Lung (tissue), 12 donors: ENCODE measurements around the gene SLC25A44. TPM values are rescaled to one million over a fixed set of nuclear protein-coding genes. Genes with fewer than 3 reads are reported as not detected.

Experiments used
- ATAC-seq: fragments of 200-7000 bp; cut with Tn5 transposase; one replicate; pipeline ENCODE4 v1.9.1; 2020; ENCODE audit warnings: moderate number of reproducible peaks; ENCODE audit not compliant: insufficient read depth, low FRiP score
- DNase-seq, 3 donors: peaks; one replicate each; pipeline ENCODE4 v3.0.0-alpha.2; 2013 to 2017
- H3K27ac ChIP-seq, 2 donors: one replicate each; pipeline ENCODE4 v1.5.1; 2013; ENCODE audit warnings: mild to moderate bottlenecking in 2 of 2, moderate library complexity in 2 of 2, control low read depth in 1 of 2, inconsistent platforms in 1 of 2, low read depth in 1 of 2, low read length in 1 of 2
- H3K27me3 ChIP-seq, 3 donors: one replicate each; pipeline ENCODE4 v1.5.1; 2013; ENCODE audit warnings: low read length in 2 of 3; ENCODE audit not compliant: control insufficient read depth in 3 of 3, insufficient read depth in 3 of 3
- H3K36me3 ChIP-seq, 4 donors: one replicate each; pipeline ENCODE4 v1.5.1; 2013; ENCODE audit warnings: low read length in 4 of 4, mild to moderate bottlenecking in 1 of 4, moderate library complexity in 1 of 4; ENCODE audit not compliant: control insufficient read depth in 4 of 4, insufficient read depth in 4 of 4
- H3K4me1 ChIP-seq, 5 donors: one replicate each; pipeline ENCODE4 v1.5.1; 2013; ENCODE audit warnings: low read length in 5 of 5, mild to moderate bottlenecking in 2 of 5, moderate library complexity in 1 of 5; ENCODE audit not compliant: control insufficient read depth in 5 of 5, insufficient read depth in 5 of 5
- H3K4me3 ChIP-seq: one replicate; pipeline ENCODE4 v1.5.1; 2013; ENCODE audit warnings: mild to moderate bottlenecking, control low read depth, moderate library complexity
- H3K9ac ChIP-seq, 2 donors: one replicate each; pipeline ENCODE4 v1.5.1; 2013; ENCODE audit warnings: low read length in 2 of 2, control low read depth in 1 of 2; ENCODE audit not compliant: insufficient read depth in 1 of 2
- H3K9me3 ChIP-seq, 4 donors: one replicate each; pipeline ENCODE4 v1.5.1; 2013; ENCODE audit warnings: low read length in 3 of 4, mild to moderate bottlenecking in 1 of 4, moderate library complexity in 1 of 4; ENCODE audit not compliant: control insufficient read depth in 4 of 4, insufficient read depth in 3 of 4
- WGBS, 2 donors: extraction: QIAGEN DNeasy Blood & Tissue Kit; methylation state at CpG; one replicate each; pipeline ENCODE4 v1.1.7; 2013; 5-methylcytosine and 5-hydroxymethylcytosine counted together
- polyA plus RNA-seq, 2 donors: library from polyadenylated mRNA; stranded (reverse); fragments of 200-250 nt; gene quantifications; one replicate each; pipeline ENCODE4 v1.2.1, GENCODE V29; 2013
- total RNA-seq, 2 donors: library from RNA; depleted of rRNA in 1 of 2; stranded (reverse); fragments of >200 nt in 1 of 2; gene quantifications; one replicate each; pipeline ENCODE4 v1.2.1, GENCODE V29; 2014 to 2021
- TF ChIP-seq, protein P1 (sequence below): IDR thresholded peaks from 2 replicates; pipeline ENCODE4 v1.5.1; 2012; ENCODE audit warnings: mild to moderate bottlenecking; ENCODE audit errors: control extremely low read depth, extremely low read depth
- donor health status: control.
- donor health status: control.
- donor health status: Bipolar disorder and iron deficiency.
- donor health status: healthy.
- donor health status: DM: yes; HTN: yes; CAD: no.

SLC25A44 gene
- total and polyA plus RNA-seq, 4 donors, result 8.0 to 28.4 (median 16.5) TPM

DNA sequence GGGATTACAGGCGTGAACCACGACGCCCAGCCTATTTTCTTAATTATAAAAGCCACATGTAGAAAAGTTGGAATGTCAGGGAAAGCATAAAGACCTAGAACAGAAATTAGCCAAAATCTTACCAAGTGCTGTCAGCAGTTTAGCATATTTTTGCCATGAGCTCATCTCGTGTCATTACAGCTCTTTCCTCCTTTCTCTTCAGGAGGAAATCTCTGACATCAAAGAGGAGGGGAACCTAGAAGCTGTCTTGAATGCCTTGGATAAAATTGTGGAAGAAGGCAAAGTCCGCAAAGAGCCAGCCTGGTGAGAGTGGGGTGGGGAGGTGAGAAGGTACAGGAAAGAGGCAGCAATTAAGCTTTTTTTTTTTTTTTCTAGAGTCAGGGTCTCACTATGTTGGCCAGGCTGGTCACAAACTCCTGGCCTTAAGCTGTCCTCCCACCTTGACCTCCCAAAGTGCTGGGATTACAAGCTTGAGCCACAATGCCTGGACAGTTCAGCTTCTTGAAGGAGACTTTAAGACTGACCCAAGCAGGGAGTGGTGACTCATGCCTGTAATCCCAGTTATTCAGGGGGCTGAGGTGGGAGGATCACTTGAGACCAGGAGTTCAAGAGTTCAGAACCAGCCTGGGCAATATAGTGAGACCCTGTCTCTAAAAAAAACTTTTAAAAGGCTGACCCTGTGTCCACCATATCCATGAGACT is 39.7 kb downstream of the SLC25A44 start:
- Histone ChIP-seq H3K36me3 (peaks cover 11 to 47% (median 38%) of the 10 kb centered on the region in 4 donors), H3K9me3 (peaks cover 0 to 2% (median 0%) of the 10 kb centered on the region in 4 donors), H3K4me3 (no peak overlapping the region), H3K9ac (no peak overlapping the region), H3K27me3 (no peaks in the 10 kb centered on the region), H3K4me1 (no peaks in the 10 kb centered on the region), H3K27ac (no peak overlapping the region)
- TF ChIP-seq, protein P1, sequence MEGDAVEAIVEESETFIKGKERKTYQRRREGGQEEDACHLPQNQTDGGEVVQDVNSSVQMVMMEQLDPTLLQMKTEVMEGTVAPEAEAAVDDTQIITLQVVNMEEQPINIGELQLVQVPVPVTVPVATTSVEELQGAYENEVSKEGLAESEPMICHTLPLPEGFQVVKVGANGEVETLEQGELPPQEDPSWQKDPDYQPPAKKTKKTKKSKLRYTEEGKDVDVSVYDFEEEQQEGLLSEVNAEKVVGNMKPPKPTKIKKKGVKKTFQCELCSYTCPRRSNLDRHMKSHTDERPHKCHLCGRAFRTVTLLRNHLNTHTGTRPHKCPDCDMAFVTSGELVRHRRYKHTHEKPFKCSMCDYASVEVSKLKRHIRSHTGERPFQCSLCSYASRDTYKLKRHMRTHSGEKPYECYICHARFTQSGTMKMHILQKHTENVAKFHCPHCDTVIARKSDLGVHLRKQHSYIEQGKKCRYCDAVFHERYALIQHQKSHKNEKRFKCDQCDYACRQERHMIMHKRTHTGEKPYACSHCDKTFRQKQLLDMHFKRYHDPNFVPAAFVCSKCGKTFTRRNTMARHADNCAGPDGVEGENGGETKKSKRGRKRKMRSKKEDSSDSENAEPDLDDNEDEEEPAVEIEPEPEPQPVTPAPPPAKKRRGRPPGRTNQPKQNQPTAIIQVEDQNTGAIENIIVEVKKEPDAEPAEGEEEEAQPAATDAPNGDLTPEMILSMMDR, result no peak
- 86 to 92% methylated on average over 5 of the region's 5 CpGs for WGBS, 2 donors
- ATAC-seq (no peak), DNase-seq (no peak)

DNA sequence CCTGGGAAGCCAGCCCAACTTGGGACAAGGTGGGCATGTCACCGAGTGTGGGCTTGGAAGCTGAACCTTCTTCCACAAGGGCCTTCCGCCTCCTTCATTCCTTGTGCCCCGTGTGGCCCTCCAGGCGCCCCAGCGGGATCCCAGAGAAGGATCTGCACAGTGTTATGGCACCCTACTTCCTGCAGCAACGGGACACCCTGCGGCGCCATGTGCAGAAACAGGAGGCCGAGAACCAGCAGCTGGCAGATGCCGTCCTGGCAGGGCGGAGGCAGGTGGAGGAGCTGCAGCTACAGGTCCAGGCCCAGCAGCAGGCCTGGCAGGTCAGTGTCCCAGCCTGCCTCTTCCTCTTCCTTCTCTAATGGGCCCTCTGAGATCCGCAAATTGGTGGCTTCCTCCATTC is 42.3 kb downstream of the SLC25A44 start:
- no peak for ATAC-seq
- Histone ChIP-seq H3K4me3 (no peak overlapping the region), H3K4me1 (no peaks in the 10 kb centered on the region), H3K9ac (no peak overlapping the region), H3K27me3 (no peaks in the 10 kb centered on the region), H3K27ac (no peak overlapping the region), H3K9me3 (peaks cover 0 to 3% (median 0%) of the 10 kb centered on the region in 4 donors), H3K36me3 (peaks cover 11 to 59% (median 33%) of the 10 kb centered on the region in 4 donors)
- DNase-seq, result no peak
- TF ChIP-seq, protein P1, result no peak
- WGBS, 2 donors, result 95 to 96% methylated on average over 12 of the region's 12 CpGs

GRCh38 chr1:156238248-156238647 is 44.3 kb downstream of the SLC25A44 start:
- ATAC-seq (no peak), DNase-seq (no peak)
- Histone ChIP-seq H3K27me3 (no peaks in the 10 kb centered on the region), H3K9ac (no peak overlapping the region), H3K27ac (no peak overlapping the region), H3K4me1 (no peaks in the 10 kb centered on the region), H3K36me3 (peaks cover 11 to 62% (median 31%) of the 10 kb centered on the region in 4 donors), H3K4me3 (no peak overlapping the region), H3K9me3 (peaks cover 0 to 3% (median 0%) of the 10 kb centered on the region in 4 donors)
- 95% methylated on average over 5 of the region's 5 CpGs for WGBS, 2 donors
- TF ChIP-seq, protein P1, result no peak
